HG03457 (cell line): Measurements from ENCODE around the gene ZNF268.
"Not testable (repeated sequence)": the region's sequence is repeated elsewhere in the genome, so short reads cannot be mapped to it uniquely, and the experiment has no call there.

Experiments used
- ATAC-seq: cut with Tn5 transposase; IDR thresholded peaks from one replicate; pipeline ENCODE4 v1.9.1; 2021; ENCODE audit warnings: moderate number of reproducible peaks; ENCODE audit not compliant: unreplicated experiment

The ZNF268 gene

DNA sequence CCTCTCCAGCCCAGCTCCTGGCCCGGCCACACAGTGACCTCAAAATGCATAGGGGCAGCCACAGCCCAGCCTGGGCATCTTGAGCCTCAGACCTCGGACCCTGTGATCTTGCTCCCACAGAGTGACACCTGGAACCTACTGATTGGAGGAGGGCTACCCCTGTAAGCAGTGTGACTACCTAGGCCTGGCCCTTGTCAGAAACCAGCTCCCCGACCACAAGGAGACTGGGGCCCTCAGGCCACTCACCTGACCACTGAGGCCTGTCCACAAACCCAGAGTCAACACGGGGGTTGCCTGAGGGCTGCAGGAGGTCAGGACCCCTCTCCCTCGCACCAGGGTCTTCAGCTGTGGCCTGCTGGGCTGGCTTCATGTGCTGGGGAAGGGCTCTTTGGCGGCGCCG is 45.4 kb downstream of the ZNF268 start:
- no peak for ATAC-seq

- ATAC-seq = no peak
These were observed 46.1 kb downstream of the ZNF268 start for GRCh38 chr12:133227281-133227852.

- ATAC-seq = no peak
These were observed 49.7 kb downstream of the ZNF268 start for GRCh38 chr12:133231001-133231400.

DNA sequence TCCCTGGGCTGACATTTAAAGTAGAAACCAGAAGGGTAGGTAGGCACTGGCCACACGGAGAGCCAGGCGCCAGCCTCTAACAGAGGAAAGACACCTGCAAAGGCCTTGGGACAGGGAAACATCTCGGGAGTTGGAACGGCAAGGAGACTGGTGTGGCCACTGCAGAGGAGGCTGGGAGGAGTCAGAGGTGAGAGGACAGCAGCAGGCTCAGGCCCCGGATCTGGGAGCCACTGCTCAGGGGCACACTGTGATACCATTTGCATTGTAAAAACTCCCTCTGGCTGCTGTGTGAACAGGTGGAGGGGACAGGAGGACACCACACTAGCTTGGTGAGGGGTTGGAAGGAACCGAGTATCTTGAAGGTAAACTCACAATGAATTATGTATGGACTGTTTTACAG is 51.7 kb downstream of the ZNF268 start:
- no peak for ATAC-seq

- ATAC-seq = no peak
These were observed 52.8 kb downstream of the ZNF268 start for GRCh38 chr12:133233993-133234564.

DNA sequence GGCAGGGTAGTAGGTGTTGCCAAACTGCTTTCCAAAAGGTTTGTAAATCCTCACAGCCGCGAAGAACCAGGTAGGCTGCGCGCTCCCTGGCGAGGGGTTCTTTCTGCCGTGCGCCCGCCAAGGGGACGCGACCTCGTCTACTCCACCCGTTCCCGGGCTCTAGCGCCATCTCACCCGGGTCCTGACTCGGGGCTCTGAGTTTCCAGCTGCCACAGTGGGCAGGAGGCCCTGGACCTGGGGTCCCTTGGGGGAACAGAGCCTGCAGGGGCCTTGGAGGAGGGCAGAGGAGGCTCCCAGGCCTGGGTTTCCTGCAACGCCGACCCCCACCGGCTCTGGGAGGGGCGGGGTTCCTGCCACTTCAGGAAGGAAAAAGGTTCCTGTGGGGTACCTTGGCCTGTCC is 53.7 kb downstream of the ZNF268 start:
- ATAC-seq = no peak

DNA sequence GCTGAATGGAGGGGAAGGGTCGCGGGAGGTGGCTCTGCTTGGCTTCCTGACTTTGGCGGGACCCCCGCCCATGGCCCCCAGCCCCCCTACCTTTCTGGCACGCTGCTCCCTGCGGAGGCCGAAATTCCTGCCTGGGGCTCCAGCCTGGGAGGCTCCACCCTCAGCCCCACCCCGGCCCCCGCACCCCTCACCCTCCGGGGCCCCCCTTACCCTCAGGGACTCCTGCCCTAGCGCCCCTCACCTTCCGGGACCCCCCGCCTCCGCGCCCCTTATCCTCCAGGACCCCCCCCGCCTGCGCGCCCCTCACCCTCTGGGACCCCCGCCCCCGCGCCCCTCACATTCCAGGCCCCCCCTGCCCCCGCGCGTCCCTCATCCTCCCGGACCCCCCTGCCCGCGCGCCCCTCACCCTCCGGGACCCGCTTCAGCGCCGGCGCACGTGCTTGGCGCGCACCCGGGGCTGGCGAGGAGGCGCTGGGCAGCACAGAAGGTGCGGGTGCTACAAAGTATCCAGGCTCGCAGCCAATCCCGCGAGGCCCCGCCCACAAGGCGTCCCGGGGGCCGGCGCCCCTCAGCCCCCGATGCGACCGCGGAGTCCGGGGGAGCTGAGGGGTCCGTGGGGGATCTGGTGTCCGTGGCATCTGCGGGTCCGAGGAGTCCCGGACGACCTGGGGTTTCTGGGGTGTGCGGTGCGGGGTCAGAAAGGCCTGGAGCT is 54.3 kb downstream of the ZNF268 start, which contains the start of gene ANHX:
Gene ANHX, minus strand, starts transcription at position 477 of the 712 bp plus-strand sequence. CDS start 1,521 bp downstream, outside the sequence.
- ATAC-seq = no peak

GRCh38 chr12:133236144-133236543 is 54.8 kb downstream of the ZNF268 start:
- no peak for ATAC-seq

GRCh38 chr12:133236556-133236955 is 55.3 kb downstream of the ZNF268 start:
- no peak for ATAC-seq

GRCh38 chr12:133251732-133252131 is 70.4 kb downstream of the ZNF268 start:
- no peak for ATAC-seq

DNA sequence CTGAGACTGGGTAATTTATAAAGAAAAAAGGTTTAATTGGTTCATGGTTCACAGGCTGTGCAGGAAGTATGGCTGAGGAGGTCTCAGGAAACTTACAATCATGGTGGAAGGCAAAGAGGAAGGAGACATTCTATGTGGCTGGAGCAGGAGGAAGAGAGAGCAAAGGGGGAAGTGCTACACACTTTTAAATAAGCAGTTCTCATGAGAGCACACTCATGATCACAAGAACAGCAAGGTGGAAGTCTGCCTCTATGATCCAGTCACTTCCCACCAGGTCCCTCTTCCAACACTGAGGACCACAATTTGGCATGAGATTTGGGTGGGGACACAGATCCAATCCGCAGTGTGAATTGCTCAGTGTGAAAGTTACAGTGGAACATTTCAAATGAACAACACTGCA is 74.5 kb downstream of the ZNF268 start:
- ATAC-seq = not testable (repeated sequence)

- ATAC-seq = no peak
These were observed 75.0 kb downstream of the ZNF268 start for GRCh38 chr12:133256321-133256720.

GRCh38 chr12:133264173-133264572 is 82.9 kb downstream of the ZNF268 start:
- no peak for ATAC-seq
